Middle frontal gyrus (tissue), 1 donor: ENCODE data around the gene CUBN.

ENCODE experiments used
- DNase-seq: peaks from one replicate; pipeline ENCODE4 v3.0.0-alpha.2; 2015; ENCODE audit warnings: low spot score; ENCODE audit errors: extremely low spot score

CUBN gene

DNA sequence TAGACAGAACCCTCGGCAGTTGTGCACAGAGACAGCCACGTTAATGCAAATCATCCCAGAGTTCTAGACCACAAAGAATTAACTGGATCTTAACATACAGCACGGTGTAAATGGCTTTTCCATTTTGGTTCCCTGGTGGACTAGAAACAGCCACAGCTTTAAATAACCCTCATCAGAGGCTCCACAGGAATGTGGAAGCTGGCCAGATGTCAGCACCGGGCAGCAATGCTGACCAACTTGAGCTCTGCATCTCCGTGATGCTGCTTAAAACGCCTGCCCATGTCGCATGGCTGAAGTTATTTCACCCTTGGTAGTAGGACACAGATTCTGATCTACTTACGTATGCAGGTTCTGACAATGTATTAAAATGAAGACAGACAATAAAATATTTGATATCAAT lies 336.9 kb downstream of the CUBN start:
- no peak for DNase-seq

DNA sequence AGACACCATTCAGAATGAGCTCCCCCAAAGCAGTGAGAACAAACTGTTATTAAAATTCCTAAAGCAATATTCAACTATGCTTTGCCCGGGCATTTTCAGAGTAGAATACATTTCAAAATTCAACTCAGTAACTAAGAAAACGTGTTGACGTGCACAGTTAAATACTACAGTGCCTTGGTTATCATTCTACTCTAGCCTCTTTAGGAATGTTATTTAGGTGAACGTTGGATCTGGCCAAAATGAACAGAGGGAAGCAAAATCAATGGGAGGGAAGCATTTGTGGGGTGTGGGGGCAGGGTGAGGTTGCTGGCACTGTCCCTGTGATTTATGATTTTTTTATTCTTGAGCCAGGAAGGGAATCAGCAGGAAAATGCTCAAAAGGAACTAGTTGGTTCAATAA lies 339.8 kb downstream of the CUBN start:
- no peak for DNase-seq

DNA sequence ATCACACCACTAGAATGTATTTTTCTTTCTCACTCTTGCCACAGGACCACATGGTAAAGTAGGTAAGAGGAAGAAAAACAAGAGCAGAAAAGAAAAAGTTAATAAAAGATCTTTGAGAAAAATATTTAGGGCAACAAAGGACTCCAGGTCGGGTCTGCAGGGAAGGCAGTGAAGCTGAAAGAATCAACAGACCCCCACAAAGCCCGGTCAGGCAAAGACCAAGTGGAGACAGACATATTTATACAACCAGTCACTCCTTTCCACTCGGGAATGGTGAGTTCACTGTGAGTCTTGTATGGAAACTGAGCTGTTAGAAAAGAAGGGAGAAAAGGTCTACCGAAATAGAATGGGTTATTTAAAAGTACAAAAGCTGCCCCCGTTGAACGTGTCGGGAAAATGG lies 340.4 kb downstream of the CUBN start:
- no peak for DNase-seq

DNA sequence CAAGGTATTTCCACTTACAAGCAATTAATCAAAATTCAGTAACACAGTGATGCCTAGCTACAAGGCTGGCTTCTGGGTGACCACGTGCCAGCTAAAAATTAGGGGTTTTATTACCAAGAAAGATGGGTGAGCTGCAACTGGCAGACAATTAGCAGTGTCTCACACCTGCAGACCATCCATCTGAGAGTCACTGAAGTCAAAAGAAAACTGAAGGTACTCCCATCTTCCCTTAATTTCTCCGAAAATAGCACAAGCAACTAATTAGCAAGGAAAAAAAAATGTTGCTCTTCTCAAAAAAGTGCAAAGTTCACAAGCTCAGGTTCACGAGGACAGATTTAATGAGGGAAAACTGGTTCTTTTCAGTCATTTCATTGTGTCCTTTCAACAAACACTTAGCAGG lies 340.8 kb downstream of the CUBN start:
- DNase-seq: no peak

DNA sequence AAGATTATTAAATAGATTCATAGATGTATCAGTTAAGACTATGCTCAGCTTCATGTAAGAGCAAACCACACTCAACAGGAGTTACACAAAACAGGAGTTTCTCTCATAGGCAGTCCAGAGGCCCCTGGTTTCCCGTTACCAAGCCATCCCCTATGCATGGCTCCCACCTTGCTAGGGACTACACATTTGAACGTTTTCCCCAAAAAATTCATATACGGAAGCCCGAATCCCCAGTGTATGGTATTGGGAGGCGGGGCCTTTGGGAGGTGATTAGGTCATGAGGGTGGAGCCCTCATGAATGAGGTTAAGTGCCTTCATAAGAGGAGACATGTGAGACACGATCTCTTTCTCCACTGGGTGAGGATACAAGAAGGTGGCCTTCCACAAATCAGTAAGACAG lies 341.5 kb downstream of the CUBN start:
- no peak for DNase-seq

DNA sequence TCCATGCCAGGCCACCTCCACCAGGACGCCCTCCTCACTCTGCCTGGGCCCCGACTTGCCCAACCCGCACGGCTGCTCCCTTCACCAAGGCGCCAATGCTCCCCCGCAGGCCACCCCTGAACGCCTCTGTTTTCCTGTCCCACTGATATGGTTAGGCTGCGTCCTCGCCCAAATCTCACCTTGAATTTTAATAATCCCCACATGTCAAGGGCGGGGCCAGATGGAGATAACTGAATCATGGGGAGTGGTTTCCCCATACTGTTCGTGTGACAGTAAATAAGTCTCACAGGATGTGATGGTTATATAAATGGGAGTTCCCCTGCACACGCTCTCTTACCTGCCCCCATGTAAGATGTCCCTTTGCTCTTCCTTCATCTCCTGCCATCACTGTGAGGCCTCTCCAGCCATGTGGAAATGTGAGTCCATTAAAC lies 342.2 kb downstream of the CUBN start:
- DNase-seq: no peak

DNA sequence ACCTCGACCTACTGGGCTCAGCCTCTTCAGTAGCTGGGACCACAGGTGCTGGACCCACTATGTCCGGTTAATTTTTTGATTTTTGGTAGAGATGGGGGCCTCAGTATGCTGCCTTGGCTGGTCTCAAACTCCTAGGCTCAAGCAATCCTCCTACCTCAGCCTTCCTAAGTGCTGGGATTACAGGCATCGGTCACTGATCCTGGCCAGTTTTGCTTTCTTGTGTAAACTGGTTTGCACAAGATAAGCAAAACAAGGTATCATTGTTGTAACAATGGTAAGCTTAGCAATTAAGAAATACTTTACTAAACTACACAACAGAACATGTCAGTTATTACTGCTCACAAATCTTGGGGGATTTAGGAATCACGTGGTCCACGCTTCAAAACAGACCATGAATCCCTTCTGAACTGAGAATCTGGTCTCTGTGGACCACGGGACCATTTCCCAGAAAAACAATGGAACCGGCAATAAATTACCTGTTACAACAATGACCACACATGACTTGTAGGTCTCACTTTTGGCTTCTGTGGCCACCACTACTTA lies 349.2 kb downstream of the CUBN start:
- no peak for DNase-seq

DNA sequence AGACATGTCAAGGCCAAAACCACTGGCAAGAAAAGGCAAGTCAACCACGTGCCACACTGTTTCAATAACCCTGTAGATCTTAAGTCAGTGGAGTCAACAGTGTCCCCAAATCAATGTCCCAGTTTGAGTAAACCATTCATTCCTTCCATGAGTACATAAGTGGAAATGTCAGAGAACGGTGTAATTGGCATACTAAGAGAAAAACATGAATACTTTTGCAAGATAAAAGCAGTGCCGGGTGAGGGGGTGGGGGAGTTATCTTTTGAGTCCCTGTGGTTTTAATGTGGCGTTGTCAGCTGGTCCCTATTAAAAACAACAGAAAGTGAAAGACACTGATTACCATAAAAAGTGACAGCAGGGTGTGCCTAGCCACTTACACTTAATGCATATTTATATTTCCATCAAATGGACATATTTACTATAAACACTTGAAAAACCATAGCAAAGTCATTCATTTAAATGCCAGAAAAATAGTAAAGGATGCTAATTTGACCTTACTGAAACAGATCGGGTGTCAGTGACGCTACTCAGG lies 350.2 kb downstream of the CUBN start:
- DNase-seq: no peak

DNA sequence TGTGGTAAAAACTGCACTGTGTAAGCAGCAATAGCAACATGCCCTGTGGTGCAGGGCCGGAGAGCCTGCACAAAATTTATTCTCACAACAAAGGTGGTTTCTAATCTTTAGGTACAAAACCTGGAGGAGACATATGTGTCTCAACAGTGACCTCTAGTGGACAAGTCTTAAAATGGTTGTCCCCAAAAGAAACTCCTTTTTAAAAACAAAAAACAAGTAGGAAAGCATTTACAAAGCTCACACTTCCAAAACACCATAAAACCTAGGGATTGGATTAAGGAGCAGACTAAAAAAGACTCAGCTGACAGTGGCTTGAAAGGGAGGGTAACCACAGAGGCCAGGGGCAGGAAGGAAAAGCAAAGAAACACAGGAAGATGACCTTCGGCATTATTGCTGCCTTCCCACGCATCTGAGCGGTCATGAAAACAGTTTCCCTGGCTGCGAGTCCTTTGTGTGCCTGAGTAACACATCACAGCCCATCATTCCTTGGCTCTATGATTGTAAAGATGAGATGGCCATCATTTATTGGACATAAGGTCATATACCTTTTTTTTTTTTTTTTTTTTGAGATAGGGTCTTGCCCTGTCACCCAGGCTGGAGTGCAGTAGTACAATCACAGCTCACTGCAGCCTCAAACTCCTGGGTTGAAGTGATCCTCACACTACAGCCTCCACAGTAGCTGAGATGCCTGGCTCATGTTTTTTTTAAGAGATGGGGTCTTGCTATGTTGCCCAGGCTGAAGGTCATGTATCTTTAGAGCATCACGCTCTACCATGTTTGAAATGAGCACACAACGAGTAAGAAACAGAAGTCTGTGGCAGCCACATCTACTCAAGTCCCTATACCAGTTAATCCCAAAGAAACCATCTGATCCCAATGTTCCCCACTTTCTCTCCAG lies 351.9 kb downstream of the CUBN start:
- peak; percentile 35 for DNase-seq

DNA sequence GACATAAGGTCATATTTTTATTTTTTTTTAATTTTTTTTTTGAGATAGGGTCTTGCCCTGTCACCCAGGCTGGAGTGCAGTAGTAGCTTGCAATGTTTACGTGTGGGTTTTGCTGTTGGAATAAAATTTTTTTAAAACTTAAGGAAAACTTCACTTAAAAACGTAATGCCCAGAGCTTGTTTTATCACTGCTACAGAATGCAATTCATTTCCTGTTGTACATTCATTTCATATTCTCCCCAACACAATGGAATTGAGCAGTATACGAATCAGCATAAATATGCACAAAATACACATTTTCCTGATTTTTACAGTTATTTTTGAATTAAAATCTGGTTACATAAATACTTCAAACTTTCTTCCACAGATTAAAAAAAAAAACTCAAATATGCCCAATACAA lies 352.7 kb downstream of the CUBN start:
- no peak for DNase-seq
